ENCODE measurements around the gene ZDHHC11. TPM values are rescaled to one million over a fixed set of nuclear protein-coding genes. Genes with fewer than 3 reads are reported as not detected.
"Not testable (repeated sequence)": the region's sequence is repeated elsewhere in the genome, so short reads cannot be mapped to it uniquely, and the experiment has no call there.

ZDHHC11 gene
- total RNA-seq, 2 experiments from 2014 or later = 13.3 to 18.3 TPM

DNA sequence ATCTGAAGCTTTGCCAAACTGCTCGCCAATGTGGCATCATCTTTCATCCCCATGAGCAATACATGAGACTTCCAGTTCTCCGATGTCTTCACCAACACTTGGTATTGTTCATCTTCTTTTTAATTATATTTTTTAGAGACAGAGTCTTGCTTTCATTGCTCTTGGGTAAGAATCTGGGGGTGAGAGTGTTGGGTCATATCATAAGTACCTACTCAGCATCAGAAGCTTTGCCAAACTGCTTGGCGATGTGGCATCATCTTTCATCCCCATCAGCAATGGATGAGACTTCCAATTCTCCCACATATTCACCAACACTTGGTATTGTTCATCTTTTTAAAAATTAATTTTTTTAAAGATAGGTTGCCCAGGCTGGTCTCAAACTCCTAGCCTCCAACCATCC lies 35.3 kb downstream of the ZDHHC11 start:
- no peak overlapping the region for H3K27ac ChIP-seq (ENCODE audit: low read depth in 1 of 2, low read length in 2 of 2)
- Mint-ChIP-seq H3K27me3 (peaks cover under 1% of the 10 kb centered on the region), H3K27ac (no peak overlapping the region), H3K4me1 (ENCODE audit: low read depth) (no peaks in the 10 kb centered on the region), H3K9me3 (no peaks in the 10 kb centered on the region), H3K36me3 (ENCODE audit: low read depth) (no peaks in the 10 kb centered on the region), H3K4me3 (no peak overlapping the region)
- ChIA-PET CTCF (no interaction called here), POLR2A (no interaction called here)
- ATAC-seq (ENCODE audit: poor library complexity) (no peak), DNase-seq (no peak)
- no peaks in the 10 kb centered on the region for H3K4me1 ChIP-seq (ENCODE audit: insufficient read depth, low read length)
- intact Hi-C loops (cut with DNase I, micrococcal nuclease) = loop anchor here in 1 of 2 experiments (5.0 kb wide), 1 partner anchor 88 kb away; no protein-coding TSS in a partner anchor
- H3K4me3 ChIP-seq (ENCODE audit: low read length) = no peak overlapping the region
- H3K9me3 ChIP-seq (ENCODE audit: control insufficient read depth in 1 of 2, insufficient read depth in 1 of 2, low read length in 2 of 2) = no peaks in the 10 kb centered on the region
- no peaks in the 10 kb centered on the region for H3K27me3 ChIP-seq (ENCODE audit: control insufficient read depth in 1 of 2, insufficient read depth in 2 of 2, low read length in 2 of 2)
- H3K36me3 ChIP-seq (ENCODE audit: insufficient read depth, low read length) = no peaks in the 10 kb centered on the region
- no peak for TF ChIP-seq CTCF (IDR thresholded peaks at IDR 0.05)

GRCh38 chr5:813575-813974 lies 37.2 kb downstream of the ZDHHC11 start:
- H3K27me3 ChIP-seq (ENCODE audit: control insufficient read depth in 1 of 2, insufficient read depth in 2 of 2, low read length in 2 of 2); H3K4me3 Mint-ChIP-seq; H3K4me1 Mint-ChIP-seq (ENCODE audit: low read depth); H3K9me3 Mint-ChIP-seq; CTCF ChIA-PET; H3K36me3 Mint-ChIP-seq (ENCODE audit: low read depth); H3K9me3 ChIP-seq (ENCODE audit: control insufficient read depth in 1 of 2, insufficient read depth in 1 of 2, low read length in 2 of 2); ATAC-seq (ENCODE audit: poor library complexity); H3K4me3 ChIP-seq (ENCODE audit: low read length); intact Hi-C loops (cut with DNase I, micrococcal nuclease); H3K27ac Mint-ChIP-seq; POLR2A ChIA-PET; DNase-seq; H3K27me3 Mint-ChIP-seq; H3K4me1 ChIP-seq (ENCODE audit: insufficient read depth, low read length); H3K27ac ChIP-seq (ENCODE audit: low read depth in 1 of 2, low read length in 2 of 2); H3K36me3 ChIP-seq (ENCODE audit: insufficient read depth, low read length): not testable (repeated sequence)

DNA sequence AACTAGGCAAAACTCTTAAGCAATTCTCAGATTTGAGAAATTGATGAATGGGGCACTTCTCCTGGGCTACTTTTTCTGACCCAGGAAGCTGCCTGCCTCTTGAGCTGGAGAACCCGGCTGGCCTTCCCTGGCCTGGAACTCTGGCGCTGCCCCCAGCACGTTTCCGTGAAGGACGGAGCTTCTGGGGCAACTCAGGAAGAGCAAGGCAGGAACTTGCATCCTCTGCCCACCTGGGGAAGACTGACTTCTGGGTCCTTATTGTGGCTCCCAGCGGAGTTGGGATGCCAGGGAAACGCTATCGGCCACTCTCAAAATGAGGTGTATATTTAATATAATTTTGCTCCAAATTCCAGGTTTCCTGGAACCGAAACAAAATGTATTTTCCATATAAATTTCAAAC lies 39.4 kb downstream of the ZDHHC11 start:
- CTCF ChIA-PET = not testable (repeated sequence)

DNA sequence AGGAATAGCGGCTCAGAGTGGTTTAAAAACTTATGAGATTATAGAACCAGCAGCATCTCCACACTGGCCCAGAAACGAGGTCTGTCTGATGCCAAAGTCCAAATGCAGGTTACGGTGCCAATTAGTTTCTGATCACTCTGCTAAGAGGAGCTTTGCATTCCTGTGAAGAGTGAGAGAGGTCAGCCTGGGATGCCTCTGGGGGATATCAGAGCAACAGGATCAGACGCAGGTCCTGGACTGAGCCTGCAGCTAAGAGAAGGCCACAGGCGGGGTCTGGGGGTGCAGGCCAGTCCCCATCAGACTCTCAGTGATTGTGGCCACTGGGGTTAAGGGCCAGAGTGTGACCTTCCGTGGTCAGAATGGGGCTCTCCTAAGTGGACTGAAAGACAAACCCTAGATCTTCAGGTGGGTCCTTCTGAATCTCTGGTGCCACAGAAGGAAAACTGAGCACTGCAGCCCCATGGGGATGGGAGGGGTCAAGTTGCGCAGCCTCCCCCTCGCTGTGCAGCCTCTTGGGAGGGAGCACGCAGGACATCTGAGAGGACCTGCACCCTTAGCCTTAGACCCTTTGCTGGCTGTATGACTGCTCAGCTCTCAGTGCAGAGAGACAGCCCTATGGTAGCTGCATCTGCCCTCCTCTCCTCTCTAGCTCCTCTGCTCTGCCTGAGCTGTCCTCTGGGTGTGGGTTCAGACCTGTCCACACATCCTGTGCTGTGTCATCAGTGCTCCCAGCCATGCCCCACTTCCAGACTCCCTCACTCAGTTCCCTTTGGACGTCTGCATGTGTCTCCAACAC lies 42.9 kb downstream of the ZDHHC11 start:
- H3K27me3 ChIP-seq (ENCODE audit: control insufficient read depth in 1 of 2, insufficient read depth in 2 of 2, low read length in 2 of 2); H3K27ac Mint-ChIP-seq; H3K4me1 Mint-ChIP-seq (ENCODE audit: low read depth); ATAC-seq (ENCODE audit: poor library complexity); H3K4me1 ChIP-seq (ENCODE audit: insufficient read depth, low read length); H3K9me3 ChIP-seq (ENCODE audit: control insufficient read depth in 1 of 2, insufficient read depth in 1 of 2, low read length in 2 of 2); H3K4me3 Mint-ChIP-seq; H3K9me3 Mint-ChIP-seq; POLR2A ChIA-PET; H3K27ac ChIP-seq (ENCODE audit: low read depth in 1 of 2, low read length in 2 of 2); H3K36me3 ChIP-seq (ENCODE audit: insufficient read depth, low read length); H3K36me3 Mint-ChIP-seq (ENCODE audit: low read depth); H3K4me3 ChIP-seq (ENCODE audit: low read length); CTCF ChIA-PET; DNase-seq; intact Hi-C loops (cut with DNase I, micrococcal nuclease): not testable (repeated sequence)
- peaks cover 14% of the 10 kb centered on the region for H3K27me3 Mint-ChIP-seq

More for the DNA sequence above, 39.4 kb downstream of the ZDHHC11 start:
- H3K36me3 Mint-ChIP-seq (ENCODE audit: low read depth); H3K27me3 Mint-ChIP-seq; H3K9me3 ChIP-seq (ENCODE audit: control insufficient read depth in 1 of 2, insufficient read depth in 1 of 2, low read length in 2 of 2); H3K4me3 ChIP-seq (ENCODE audit: low read length); H3K27ac Mint-ChIP-seq; H3K27ac ChIP-seq (ENCODE audit: low read depth in 1 of 2, low read length in 2 of 2); H3K36me3 ChIP-seq (ENCODE audit: insufficient read depth, low read length); ATAC-seq (ENCODE audit: poor library complexity); H3K4me1 Mint-ChIP-seq (ENCODE audit: low read depth); POLR2A ChIA-PET; H3K4me3 Mint-ChIP-seq; DNase-seq; intact Hi-C loops (cut with DNase I, micrococcal nuclease); H3K4me1 ChIP-seq (ENCODE audit: insufficient read depth, low read length); H3K9me3 Mint-ChIP-seq; H3K27me3 ChIP-seq (ENCODE audit: control insufficient read depth in 1 of 2, insufficient read depth in 2 of 2, low read length in 2 of 2): not testable (repeated sequence)

Measured in CD4-positive, alpha-beta T cell (primary cell).